GM19463 (cell line): Measurements from ENCODE around the gene LANCL3.
A peak's percentile ranks its signal among the peaks of the same experiment; 100 is the strongest.
"Not testable (repeated sequence)": the region's sequence is repeated elsewhere in the genome, so short reads cannot be mapped to it uniquely, and the experiment has no call there.

Experiments used
- ATAC-seq: cut with Tn5 transposase; IDR thresholded peaks from one replicate; pipeline ENCODE4 v1.9.1; 2021; ENCODE audit warnings: mild to moderate bottlenecking, moderate library complexity; ENCODE audit not compliant: unreplicated experiment

Gene LANCL3

DNA sequence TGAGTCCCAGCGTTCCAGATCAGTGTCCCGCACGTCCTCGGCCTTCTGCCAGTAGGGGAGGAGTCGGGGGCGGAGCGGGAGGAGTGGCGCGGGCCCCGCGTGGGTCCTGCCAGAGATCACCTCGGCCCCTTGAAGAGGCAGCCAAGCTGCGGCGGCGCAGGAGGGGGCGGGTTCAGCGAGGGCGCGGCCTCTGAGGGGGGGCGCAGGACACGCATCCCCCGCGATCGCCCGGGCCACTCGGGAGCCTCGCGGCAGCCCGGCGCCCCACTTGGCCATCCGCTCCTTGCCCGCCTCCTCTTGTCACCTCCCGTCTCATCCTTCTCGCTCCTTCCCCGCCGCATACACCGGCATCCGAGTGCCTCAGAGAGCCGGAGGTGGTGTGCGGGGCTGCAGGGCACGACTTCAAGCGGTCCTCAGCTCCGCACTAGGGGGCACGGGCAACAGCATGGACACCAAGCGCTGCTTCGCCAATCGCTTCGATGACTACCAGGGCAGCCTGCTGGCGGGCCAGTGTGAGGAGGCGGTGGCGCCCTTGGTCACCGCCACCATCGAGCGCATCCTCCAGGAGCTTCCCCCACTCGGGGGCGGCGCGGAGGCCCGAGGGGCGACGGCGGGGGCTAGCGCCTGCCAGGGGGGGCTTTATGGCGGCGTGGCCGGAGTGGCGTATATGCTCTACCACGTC lies at the start of gene LANCL3:
Gene LANCL3, plus strand, starts transcription at position 236 of the 682 bp plus-strand sequence. Its CDS starts 210 bp downstream, at position 446.
- not testable (repeated sequence) for ATAC-seq

DNA sequence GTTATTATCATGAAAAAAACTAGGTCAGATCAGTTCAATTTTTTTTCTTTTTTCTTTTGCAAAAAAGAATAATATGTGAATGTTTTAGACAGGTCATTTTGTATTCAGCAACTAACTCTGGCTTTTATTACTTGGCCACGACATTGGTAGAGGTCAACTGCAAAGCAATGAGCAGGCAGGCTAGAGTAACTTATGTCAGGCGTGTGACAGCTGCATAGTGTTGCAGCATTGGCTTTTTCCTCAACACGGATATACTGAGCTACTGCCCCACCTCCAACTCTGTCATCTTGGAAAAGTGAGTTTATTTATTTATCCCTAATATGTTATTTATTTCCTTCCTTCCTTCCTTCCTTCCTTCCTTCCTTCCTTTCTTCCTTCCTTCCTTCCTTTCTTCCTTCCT lies 47.8 kb upstream of the LANCL3 start:
- ATAC-seq: not testable (repeated sequence)

- ATAC-seq: no peak
These were observed 29.5 kb upstream of the LANCL3 start for GRCh38 chrX:37541991-37542390.

GRCh38 chrX:37542791-37543190 lies 28.7 kb upstream of the LANCL3 start:
- ATAC-seq: no peak

- ATAC-seq: no peak
These were observed 28.1 kb upstream of the LANCL3 start for GRCh38 chrX:37543324-37543723.

DNA sequence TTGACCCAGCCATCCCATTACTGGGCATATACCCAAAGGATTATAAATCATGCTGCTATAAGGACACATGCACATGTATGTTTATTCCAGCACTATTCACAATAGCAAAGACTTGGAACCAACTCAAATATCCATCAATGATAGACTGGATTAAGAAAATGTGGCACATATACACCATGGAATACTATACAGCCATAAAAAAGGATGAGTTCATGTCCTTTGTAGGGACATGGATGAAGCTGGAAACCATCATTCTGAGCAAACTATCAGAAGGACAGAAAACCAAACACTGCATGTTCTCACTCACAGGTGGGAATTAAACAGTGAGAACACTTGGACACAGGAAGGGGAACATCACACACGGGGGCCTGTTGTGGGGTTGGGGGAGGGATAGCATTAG lies 26.9 kb upstream of the LANCL3 start:
- ATAC-seq: not testable (repeated sequence)

GRCh38 chrX:37545066-37545465 lies 26.4 kb upstream of the LANCL3 start:
- no peak for ATAC-seq

- not testable (repeated sequence) for ATAC-seq
These were observed 21.8 kb upstream of the LANCL3 start for GRCh38 chrX:37549619-37550018.

GRCh38 chrX:37553476-37553875 lies 18.0 kb upstream of the LANCL3 start:
- no peak for ATAC-seq

DNA sequence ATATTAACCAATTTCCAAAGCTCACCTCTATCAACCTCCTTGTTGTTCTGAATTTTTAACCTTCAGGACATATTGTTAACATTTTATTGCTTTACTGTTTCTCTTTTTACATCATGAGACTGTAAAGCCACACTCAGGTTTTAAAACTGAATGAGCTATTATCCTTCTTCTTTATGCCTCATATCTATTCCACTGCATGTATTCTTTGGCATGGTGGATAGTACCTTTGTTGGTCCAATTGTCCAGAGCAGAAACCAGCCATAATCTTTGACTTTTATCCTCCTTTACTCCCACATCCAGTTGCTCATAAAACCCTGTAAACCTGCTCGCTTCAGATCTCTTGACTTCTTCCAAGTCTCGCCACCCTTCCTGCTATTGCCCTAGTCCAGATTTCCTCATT lies 6.2 kb upstream of the LANCL3 start:
- ATAC-seq: not testable (repeated sequence)

- ATAC-seq: not testable (repeated sequence)
These were observed 1.1 kb upstream of the LANCL3 start for GRCh38 chrX:37570349-37570748.

DNA sequence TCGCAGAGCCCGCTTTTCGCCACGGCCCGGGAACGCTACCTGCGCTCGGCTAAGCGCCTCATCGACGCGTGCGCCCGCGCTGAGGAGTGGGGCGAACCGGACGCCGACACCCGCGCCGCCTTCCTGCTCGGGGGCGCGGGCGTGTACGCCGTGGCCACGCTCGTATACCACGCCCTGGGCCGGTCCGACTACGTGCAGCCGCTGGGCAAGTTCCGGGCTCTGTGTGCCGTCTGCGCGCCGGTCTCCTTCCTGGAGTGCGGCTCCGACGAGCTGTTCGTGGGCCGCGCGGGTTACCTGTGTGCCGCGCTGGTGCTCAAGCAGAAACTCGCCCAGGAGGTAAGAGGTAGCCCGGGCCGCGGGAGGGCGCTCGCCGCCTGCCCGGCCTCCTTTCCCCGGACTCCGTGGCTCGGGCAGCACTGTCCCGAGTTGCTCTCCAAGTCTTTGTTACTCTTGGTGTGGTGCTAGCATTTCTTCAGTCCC lies 687 bp downstream of the LANCL3 start:
- ATAC-seq: not testable (repeated sequence)

DNA sequence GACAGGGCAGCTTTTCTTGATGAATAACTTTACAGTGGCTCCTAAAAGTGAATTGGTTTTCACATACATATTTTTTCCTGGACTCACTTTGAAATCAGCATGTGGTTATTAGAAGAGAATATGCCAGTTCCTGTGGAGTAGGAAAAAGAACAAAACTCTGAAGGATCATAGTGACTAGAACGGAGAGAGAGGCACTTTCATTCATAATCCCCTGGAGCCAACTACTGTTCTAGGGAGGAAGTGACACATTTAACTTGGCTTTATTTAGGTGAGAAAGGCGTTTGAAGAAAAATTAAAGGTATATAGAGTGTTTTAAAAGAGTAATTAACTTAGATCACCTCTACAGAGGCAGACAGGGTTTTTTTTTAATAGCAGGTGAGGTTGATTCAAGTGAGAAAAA lies 1.7 kb downstream of the LANCL3 start:
- ATAC-seq: not testable (repeated sequence)

DNA sequence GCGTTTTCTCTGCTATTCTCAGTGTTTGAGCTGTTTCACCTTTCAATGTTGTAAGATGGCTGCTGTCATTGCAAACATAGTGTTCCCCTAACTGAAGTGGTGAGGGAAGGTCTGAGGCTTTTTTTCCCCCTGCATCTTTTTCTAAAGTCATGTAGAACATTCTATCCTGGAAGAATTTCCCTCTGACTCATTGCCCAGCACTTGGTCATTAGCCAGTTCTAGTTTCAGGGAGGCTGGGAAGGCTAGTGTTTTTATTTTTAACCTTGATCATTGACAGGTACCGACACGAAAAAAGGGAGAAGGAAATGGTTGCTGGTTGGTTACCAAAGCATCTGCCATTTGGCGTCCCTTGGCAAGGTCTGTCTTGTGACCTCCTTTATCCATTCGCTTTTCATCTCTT lies 6.6 kb downstream of the LANCL3 start:
- no peak for ATAC-seq

GRCh38 chrX:37580080-37580479 lies 8.6 kb downstream of the LANCL3 start:
- ATAC-seq: no peak

DNA sequence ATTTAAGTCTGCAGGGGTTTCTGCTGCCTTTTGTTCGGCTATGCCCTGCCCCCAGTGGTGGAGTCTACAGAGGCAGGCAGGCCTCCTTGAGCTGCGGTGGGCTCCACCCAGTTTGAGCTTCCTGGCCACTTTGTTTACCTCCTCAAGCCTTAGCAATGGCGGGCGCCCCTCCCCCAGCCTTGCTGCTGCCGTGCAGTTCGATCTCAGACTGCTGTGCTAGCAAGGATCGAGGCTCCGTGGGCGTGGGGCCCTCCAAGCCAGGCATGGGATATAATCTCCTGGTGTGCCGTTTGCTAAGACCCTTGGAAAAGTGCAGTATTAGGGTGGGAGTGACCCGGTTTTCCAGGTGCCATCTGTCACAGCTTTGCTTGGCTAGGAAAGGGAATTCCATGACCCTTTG lies 15.9 kb downstream of the LANCL3 start:
- ATAC-seq: not testable (repeated sequence)

DNA sequence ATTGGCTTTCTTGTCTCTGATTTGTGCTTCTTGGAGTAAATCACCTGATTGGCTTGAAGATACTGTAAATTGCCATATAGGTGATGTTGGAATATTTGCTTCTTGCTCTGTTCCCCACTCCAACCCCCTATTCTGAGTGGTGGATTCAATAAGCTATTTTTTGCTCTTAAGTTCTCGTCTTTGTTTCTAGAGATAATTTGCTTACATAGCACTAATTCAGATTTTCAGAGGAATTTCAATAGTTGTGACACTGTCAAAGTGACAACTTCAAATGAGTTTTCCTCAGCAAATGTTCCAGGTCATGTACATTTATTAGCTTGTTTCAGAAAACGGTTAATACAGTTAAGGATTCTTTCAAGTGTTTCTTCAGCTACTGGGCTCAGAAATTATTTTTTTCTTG lies 18.6 kb downstream of the LANCL3 start:
- no peak for ATAC-seq

- ATAC-seq: no peak
These were observed 23.4 kb downstream of the LANCL3 start for GRCh38 chrX:37594755-37595382.

DNA sequence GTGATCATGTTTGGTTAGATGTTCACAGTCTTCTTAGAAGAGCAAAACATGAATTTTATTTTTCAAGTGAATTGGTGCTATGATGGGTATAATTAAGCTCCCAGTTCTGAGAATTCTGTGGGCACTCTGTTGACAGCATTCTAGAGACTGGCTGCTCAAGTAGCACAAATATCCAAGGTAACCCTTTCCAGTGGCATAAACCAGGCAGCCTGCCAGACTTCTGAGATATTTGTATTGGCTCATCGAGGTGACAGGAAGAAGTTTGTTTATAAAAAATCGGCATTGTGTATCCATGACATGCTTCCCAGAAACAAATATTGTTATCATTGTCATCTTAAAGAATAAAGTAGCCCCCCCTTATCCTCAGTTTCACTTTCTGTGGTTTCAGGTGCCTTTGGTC lies 28.3 kb downstream of the LANCL3 start:
- no peak for ATAC-seq

DNA sequence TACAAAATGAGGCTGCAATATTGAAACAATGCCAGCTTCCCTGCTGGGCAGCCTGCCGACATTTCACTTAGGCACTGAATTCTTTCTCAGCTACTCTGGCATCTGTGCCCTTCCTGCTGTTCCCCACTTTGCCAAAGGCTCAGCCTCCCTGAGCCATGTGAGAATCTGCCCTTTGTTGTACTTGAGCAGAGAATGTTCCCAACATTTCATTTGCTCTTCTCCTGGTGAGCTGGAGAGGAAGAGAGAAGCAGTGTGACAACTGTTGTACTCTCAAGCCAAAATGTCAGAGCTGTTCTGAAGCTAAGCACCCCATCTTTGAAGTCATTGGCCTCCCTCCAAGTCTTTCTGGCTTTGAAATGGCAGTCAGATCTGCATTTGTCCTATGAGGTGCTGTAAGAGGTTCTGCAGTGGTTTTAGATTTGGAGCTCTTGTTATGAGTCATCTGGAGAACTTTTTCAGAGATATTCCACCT lies 32.5 kb downstream of the LANCL3 start:
- ATAC-seq: peak; percentile 81

DNA sequence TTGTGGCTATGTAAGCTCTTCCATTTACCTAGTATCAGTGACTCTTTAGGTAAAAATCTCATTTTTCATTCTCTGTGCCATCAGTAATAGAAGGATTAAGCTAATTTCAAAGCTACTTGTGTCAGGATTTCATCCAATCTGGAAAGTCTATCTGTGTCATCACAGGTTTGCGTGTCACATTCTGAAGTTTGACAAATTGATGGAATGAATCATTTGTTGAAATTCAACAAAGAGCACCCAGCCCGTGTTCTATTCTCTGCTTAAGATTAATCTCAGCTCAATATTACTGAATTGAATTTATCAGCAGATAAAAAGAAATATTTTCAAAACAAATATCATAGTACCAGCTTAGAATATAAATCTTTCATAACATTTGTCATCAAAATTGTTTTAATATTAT lies 35.8 kb downstream of the LANCL3 start:
- ATAC-seq: no peak

- no peak for ATAC-seq
These were observed 36.7 kb downstream of the LANCL3 start for GRCh38 chrX:37608156-37608555.
